ENCODE measurements around the gene PIAS3. TPM values are rescaled to one million over a fixed set of nuclear protein-coding genes. Genes with fewer than 3 reads are reported as not detected.
"Not testable (repeated sequence)": the region's sequence is repeated elsewhere in the genome, so short reads cannot be mapped to it uniquely, and the experiment has no call there.

Gene PIAS3
- total RNA-seq, 2 experiments from 2014 or later: 17.6 to 17.7 TPM

DNA sequence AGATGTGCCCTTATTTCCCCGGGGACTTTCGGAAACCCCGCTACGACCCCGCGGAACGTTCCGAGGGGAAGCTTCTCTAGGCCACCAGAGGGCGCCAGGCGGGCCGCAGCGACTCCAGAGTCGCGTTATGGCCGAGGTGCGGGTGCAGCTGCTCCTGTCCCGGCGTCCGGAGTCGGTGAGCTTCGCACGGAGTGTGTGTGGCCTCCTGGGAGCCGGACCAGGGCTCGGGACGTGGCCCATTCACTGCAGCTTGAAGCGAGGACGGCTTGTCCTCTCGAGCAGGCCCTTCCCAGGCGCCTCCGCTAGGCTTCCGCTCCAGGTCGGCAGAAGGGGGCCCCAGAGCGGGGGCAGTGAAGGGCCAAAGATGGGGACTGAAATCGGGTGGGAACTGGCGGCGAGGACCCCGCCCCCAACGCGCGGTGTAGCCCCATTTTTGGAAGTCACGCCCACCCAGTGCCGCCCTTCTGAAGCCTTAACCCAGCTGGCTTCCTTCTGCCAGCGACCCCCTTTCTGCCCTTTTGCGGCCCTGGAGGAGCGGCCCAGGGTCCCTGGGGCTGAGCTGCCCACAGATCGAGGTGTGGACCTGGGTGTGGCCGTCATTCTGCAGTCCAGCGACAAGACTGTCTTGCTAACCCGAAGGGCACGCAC is 13.2 kb downstream of the PIAS3 start, which contains the start of gene NUDT17:
Gene NUDT17, plus strand, starts transcription at position 117 of the 648 bp plus-strand sequence. Its CDS starts 11 bp downstream, at position 128.
- ChIA-PET POLR2A (interaction anchor here (0.6 to 4.4 kb wide), 9 partner anchors 13 to 121 kb away, joined by 3 to 43 read pairs (median 4); partner anchors contain the start of genes ITGA10, LIX1L, PEX11B and PIAS3), CTCF (interaction anchor here (0.9 to 5.4 kb wide), 31 partner anchors 8 to 195 kb away, joined by 3 to 75 read pairs (median 5); partner anchors contain the start of genes ANKRD35, ITGA10, LIX1L and PEX11B)

DNA sequence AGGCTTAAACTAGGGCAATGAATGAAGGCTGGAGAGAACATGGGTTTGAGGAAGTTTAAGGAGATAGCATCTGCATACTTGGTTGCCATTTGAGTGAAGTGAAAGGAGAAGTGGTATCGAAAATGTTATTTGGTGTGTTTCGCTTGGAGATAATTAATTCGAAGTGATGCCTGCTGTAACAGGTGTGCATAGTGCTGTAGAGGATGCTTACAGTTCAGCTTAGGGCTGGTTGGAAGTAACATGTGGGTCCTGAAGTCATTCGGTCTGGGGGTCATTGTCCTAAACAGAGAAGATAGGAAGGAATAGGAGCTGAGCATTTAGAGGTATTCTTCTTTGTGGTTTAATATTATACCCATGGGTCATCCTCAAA is 13.8 kb downstream of the PIAS3 start:
- POLR2A ChIA-PET: interaction anchor here (0.6 to 4.4 kb wide), 8 partner anchors 13 to 117 kb away, joined by 3 to 43 read pairs (median 4); partner anchors contain the start of genes ITGA10, LIX1L, PEX11B and PIAS3
- CTCF ChIA-PET: interaction anchor here (0.6 to 5.4 kb wide), 30 partner anchors 8 to 195 kb away, joined by 3 to 75 read pairs (median 4); partner anchors contain the start of genes ANKRD35, ITGA10, LIX1L and PEX11B

DNA sequence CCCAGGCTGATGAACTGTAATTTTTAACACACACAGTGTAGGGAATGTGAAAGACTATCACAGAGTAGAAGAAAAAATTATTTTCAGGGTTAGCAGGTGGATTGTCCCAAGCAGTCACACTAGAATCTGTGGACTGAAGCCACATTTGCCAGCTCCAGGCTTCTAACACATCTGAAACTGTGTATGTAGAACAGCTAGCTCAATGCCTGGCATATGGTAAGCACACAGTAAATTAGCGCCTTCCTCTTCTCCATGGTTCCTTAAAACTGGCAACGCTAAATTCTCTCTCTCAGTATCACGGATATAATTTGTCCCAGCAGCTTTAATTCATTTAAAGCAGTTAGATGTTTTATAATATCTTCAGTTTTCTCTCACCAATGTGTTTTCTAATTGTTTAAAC is 15.8 kb downstream of the PIAS3 start:
- POLR2A ChIA-PET: no interaction called here
- CTCF ChIA-PET: interaction anchor here (0.6 to 1.6 kb wide), 2 partner anchors 9 to 67 kb away, joined by 3 read pairs; partner anchors contain the start of gene ITGA10

DNA sequence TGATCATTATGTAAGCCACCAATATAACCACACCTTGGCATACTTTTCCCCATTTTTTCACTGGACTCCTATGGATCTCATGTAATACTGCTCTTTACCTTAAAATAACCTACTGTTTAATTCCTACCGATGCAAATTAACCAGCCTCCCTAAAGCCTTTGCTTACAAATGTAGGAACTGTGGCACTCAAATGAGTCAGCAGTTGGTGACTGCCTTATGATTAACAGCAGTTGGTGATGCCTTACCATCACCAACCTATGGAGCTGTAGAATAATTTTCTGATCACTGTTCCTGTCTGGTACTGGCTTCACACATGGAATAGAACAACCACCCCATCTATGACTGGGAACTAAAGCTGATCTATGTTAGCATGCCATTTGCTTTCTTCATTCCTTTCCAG is 21.2 kb downstream of the PIAS3 start:
- CTCF ChIA-PET: interaction anchor here (1.3 to 1.6 kb wide), 2 partner anchors 8 to 12 kb away, joined by 3 to 5 read pairs; partner anchors contain the start of gene NUDT17
- POLR2A ChIA-PET: no interaction called here

DNA sequence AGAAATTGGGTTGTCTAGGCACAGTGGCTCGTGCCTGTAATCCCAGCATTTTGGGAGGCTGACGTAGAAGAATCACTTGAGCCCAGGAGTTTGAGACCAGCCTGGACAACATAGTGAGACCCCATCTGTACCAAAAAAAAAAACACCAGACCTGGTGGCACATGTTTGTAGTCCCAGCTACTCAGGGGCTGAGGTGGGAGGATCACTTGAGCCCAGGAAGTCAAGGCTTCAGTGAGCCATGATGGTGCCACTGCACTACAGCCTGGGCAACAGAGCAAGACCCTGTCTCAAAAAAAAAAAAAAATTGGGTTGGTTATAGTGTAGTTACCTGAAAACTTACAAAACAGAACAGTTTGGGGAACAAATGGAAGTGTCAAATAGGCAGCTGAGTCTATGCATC is 28.1 kb downstream of the PIAS3 start:
- POLR2A ChIA-PET, CTCF ChIA-PET: not testable (repeated sequence)

DNA sequence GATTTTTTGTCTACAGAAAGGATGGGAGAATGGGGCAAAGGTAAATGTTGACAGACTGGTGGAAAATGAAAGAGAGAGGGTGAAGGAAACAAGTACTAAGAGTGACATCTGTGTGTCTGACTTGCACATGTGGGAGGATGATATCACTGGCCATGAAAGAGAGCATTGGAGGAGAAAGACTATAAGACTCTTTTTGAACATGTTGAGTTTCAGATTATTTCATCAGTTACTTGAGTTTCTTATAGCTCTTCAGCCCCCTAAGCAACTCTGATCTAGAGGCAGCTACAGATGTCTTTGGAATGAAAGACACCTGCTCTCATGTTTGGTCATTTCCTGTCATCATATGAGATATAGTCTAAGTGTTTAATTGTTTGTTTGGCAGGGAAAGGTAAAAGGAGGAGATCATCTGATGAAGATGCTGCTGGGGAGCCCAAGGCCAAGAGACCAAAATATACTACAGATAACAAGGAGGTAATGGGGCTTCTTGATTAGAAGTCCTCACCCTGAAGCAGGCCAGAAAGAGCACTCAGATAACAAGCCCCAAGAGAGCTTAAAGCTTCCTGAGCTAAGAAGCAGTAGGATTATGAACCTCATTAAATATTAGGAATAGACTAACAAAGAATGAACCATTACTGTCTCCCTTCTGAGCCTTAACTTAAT is 30.4 kb downstream of the PIAS3 start:
- ChIA-PET POLR2A (interaction anchor here (1.1 kb wide), 2 partner anchors 16 to 17 kb away, joined by 3 to 5 read pairs; partner anchors contain the start of gene NUDT17), CTCF (interaction anchor here (1.3 to 1.8 kb wide), 2 partner anchors 17 to 149 kb away, joined by 5 to 8 read pairs; partner anchors contain the start of gene NUDT17)

DNA sequence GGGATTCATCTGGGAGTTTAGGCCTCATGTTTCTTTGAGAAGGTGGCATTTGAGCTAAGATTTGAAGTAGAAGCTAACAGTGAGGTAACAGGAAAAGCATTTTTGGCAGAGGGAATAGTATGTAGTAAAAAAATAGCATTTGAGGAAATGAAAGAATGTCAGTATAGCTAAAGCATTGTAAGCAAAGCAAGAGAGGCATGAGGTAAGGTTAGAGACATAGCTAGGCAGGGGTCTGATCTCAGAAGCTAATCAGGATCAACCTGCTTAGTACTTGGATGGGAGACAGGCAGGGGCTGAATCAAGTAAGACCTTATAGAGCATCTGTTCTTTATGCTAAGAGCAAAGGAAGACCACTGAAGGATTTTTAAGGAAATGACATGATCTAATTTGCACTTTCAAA is 30.9 kb downstream of the PIAS3 start:
- CTCF ChIA-PET: interaction anchor here (1.3 to 1.8 kb wide), 2 partner anchors 17 to 149 kb away, joined by 5 to 8 read pairs; partner anchors contain the start of gene NUDT17
- POLR2A ChIA-PET: interaction anchor here (1.1 kb wide), 1 partner anchor 17 kb away, joined by 5 read pairs; no protein-coding TSS in a partner anchor

DNA sequence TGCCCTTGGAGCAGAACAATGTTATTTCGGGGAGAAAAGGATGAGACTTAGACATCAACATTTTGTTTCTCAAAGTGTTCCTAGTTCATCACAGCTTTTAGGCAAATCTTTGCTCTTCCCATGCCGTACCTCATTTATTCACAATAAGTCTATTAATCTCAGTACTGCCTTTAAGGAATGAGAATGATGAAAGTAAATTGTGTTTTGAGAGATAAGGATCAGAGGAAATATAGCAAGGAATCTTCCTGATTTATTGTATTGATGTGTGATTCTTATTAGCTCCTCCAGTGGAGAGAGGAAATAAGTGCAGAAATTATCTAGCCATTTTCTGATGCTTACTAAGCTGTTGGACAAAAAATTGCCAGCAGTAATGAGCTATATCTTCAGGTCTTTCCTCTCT is 32.9 kb downstream of the PIAS3 start:
- ChIA-PET POLR2A (interaction anchor here (0.5 to 0.7 kb wide), 2 partner anchors 46 to 73 kb away, joined by 3 to 19 read pairs; no protein-coding TSS in a partner anchor), CTCF (interaction anchor here (3.2 kb wide), 1 partner anchor 19 kb away, joined by 16 read pairs; the partner anchor contains the start of gene NUDT17)

DNA sequence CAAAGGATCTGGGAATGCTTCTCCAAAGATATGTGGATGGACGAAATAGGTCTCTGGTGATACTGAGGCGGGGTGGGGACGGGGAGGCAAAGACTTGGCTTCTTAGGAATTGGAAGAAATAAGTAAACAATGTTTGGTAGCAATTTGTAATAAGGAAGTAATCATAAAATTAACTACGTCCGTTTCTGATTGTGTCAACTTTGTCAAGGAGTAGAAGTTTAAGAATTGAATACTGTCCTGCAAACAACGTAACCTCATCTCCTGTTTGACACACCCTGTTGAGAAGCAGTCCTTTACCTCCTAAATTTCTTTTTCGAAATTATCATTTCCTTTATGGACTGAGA is 34.4 kb downstream of the PIAS3 start:
- CTCF ChIA-PET: interaction anchor here (0.9 to 3.2 kb wide), 3 partner anchors 21 to 69 kb away, joined by 3 to 16 read pairs (median 3); partner anchors contain the start of gene NUDT17
- POLR2A ChIA-PET: interaction anchor here (0.7 to 1.8 kb wide), 4 partner anchors 17 to 103 kb away, joined by 3 to 9 read pairs (median 3); partner anchors contain the start of genes PIAS3 and RBM8A

DNA sequence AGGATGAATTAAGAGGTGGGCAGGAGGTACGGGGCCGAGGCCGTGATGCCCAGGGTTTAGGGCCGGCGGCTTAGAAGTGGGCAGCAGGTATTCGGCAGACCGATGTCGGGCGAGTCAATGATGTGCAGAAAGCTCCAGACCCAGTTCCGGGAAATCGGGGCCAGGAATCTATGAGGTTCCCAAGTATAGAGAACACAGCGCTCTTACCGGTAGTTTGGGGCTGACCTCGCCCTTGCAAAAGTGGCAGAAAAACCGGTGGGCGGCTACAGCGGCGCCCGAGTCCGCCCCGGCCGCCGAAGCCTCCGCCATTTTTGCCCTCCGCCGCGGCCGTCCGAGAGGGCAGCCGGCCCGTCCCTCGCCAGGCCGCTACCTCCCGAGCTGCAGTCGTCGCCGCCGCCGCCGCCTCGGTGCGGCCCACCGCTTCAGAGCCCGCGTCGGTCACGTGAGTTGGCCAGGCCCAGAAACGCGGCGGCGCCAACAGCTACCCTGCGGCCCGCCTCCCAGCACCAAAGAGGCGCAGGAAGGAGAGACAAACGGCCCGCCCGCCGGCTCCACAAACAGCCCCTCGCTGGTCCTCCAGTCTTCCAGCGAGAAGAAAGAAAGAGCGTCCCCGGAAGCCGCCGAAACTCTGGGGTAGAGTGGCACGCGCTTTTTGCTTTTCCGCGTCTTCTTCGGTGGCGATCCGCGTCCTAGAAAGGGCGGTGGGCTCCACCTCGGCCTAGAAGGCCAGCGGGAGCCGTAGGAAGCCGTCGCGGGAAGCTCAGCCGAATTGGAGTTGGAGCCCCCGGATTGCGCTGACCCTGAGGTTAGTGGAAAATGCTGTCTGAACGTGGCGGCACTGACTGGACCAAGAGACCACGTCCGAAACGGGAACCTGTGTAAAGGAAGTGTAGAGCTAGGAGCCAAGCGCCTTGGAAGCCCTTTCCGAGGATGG is 35.0 kb downstream of the PIAS3 start, which contains the start of the genes POLR3C and RNF115:
Gene POLR3C, plus strand, starts transcription at position 636 of the 934 bp plus-strand sequence. CDS start 1,577 bp downstream, outside the sequence.
Gene RNF115, minus strand, starts transcription at position 531 of the 934 bp plus-strand sequence. Its CDS starts 222 bp downstream, at position 309.
- CTCF ChIA-PET: interaction anchor here (0.9 to 3.2 kb wide), 3 partner anchors 21 to 68 kb away, joined by 3 to 16 read pairs (median 3); partner anchors contain the start of gene NUDT17
- POLR2A ChIA-PET: interaction anchor here (0.7 to 1.8 kb wide), 5 partner anchors 16 to 104 kb away, joined by 3 to 9 read pairs (median 3); partner anchors contain the start of genes NUDT17, PIAS3 and RBM8A

DNA sequence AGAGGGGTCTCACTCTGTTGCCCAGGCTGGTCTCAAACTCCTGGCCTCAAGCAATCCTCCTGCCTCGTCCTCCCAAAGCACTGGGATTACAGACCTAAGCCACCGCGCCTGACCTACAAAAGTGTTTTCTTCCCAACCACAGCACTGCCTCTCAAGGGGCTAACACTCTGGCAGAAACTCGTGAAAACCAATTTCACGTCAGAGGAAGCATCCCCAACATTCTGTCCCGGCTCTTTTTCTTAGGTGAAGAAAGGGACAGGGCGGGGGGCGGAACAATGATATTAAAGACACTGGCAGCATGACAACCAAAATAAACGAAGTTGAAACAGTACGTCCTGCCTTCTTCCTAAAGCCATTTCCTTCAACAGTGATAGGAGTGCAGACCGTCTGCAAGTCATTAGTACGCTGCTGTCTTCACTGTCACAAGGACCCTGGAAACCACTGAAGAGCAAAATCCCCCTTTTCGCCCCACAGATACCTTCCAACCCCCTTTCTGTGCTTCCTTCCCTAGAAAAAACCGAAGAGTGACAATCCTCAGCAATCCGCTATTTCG is 36.0 kb downstream of the PIAS3 start:
- POLR2A ChIA-PET, CTCF ChIA-PET: not testable (repeated sequence)

DNA sequence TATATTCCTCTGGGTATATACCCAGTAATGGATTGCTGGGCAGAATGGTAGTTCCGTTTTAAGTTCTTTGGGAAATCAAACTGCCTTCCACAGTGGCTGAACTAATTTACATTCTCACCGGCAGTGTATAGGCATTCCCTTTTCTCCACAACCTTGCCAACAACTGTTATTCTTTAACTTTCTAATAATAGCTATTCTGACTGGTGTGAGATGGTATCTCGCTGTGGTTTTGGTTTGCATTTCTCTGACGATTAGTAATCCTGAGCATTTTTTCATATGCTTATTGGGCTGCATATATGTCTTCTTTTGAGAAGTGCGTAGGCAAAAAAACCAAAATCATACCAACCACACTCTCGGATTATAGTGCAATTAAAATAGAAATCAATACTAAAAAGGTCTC is 40.8 kb downstream of the PIAS3 start:
- POLR2A ChIA-PET, CTCF ChIA-PET: not testable (repeated sequence)

DNA sequence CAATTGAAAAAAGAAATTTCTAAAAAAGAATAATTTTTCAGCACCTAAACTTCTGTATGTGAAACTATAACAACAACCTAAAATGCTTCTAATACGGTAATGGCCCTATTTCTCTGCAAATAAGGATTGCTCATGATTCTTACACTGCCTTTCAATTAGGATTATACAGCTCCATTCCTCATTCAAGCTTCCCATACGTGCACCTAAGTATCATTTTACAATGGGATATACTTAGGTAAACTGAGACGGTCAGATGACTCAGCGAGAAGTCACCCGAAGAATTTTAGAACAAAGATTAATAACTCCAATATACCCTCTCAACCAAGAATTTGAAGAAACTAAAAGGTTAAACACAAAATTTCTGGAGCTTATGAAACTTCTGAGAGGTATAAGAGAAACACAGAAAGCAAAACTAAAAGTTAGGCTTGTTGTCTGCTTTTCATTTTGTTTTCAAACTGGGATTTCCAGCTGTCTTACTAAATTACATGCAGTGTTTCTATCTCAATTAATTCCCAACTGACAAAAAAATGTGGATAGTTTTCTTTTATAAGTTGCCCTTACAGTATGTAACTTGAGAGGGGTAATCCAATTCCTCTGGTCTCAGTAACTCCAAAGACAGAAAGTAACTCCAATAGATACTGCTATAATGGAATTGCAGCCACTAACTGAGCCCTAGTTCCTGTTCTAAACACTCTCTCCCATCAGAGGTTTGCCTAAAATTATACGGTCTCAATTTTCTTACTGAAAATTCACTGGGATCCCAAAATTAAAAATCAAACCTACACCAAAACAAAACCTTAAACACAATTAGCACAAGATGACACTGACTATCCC is 45.7 kb downstream of the PIAS3 start:
- CTCF ChIA-PET, POLR2A ChIA-PET: not testable (repeated sequence)

DNA sequence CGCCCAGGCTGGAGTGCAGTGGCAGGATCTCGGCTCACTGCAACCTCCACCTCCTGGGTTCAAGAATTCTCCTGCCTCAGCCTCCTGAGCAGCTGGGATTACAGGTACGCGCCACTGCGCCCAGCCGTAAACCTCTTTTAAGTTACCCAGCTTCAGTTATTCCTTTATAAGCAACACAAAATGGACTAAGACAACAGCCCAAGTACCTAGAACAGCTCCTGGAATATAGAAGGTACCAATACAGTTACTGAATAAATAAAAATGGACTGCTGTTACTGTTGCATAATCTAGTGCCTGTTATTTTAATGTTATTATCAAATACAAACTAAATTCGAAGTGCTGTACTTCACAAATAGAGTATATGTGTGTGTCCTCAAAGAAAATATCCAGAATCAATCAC is 52.0 kb downstream of the PIAS3 start:
- ChIA-PET POLR2A (no interaction called here), CTCF (no interaction called here)

DNA sequence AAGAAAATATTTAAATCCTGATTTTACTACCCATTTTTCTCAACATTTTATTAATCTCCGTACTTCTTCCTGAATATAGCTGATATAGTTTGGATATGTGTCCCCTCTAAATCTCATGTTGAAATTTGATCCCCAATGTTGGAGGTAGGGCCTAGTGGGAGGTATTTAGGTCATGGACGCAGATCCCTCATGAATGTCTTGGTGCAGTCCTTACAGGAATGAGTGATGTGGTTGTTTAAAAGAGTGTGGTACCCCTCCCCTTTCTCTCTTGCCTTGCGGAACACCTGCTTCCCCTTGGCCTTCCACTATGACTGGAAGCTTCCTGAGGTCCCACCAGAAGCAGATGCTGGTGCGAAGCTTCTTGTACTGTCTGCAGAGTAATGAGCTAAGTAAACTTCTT is 52.5 kb downstream of the PIAS3 start:
- POLR2A ChIA-PET: no interaction called here
- CTCF ChIA-PET: no interaction called here

DNA sequence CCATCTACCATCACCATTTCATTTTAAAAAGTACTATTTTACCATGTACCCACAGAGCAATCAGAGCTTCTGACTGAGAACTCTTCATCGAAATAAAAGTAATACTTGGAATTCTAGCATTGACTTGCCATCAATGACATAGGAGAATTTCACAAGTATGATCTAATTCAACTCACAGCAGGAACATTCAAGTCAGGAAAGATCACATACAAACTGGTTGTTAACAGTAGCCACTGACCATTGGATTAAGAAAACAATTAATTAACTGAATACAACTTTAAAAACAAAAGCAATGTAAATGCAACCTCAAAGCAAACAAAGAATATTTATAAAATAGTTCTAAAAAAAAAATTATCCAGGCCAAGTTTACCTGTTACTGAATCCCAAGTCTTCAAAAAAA is 53.8 kb downstream of the PIAS3 start:
- CTCF ChIA-PET: no interaction called here
- POLR2A ChIA-PET: no interaction called here

DNA sequence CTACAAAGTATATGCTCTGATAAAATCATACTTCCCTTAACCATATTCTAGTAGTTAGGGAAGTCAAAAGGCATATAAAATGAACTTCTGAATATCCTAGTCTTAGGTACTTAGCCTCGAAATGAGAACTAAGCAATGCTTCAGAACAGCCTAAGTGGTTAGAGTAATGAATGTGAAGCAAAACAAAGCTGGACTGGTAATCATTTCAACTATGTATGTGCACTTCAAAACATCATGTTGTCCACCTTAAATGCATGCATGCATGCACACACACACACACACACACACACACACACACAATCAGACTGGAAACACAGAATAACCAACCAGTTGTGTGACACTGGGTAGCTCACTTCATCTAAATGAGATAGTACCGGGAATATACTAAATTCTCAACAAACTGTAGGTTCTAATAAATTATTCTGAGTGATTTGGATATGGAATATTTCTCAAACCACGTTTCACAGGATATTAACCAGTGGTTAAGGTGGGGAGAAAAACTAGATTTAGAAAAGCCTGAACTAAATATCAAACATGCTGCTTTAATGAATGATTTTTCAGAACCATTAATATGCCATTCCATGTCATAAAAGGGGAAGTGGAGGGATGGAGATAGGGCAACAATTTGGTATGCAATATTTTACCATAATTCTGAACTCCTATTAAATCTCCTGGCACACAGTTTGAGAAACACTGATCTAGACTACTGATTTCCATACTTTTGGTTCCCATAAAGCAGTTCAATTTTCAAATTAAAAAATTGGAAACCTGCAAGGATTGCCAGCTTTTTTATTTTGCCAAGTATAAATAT is 54.4 kb downstream of the PIAS3 start:
- POLR2A ChIA-PET: no interaction called here
- CTCF ChIA-PET: no interaction called here
